Adrenal gland (tissue), 5 donors: ENCODE results near the gene SMIM14.

ENCODE experiments used
- CTCF ChIP-seq, 6 experiments: fragments of 450-650 bp in 4 of 6; fragments of 200-600 bp in 2 of 6; sonication (generic) in 1 of 6; IDR thresholded peaks; 1 replicate in 5 of 6; 2 replicates in 1 of 6; pipeline versions ENCODE4 v1.5.1 to v1.8.0; 2016 to 2021; ENCODE audit warnings: antibody characterized with exemption in 6 of 6, mild to moderate bottlenecking in 2 of 6, moderate library complexity in 1 of 6
- POLR2A ChIP-seq, 2 donors: fragments of 450-650 bp; IDR thresholded peaks; one replicate each; pipeline ENCODE4 v1.6.1; 2017; ENCODE audit warnings: antibody characterized with exemption in 2 of 2, mild to moderate bottlenecking in 2 of 2, moderate library complexity in 1 of 2
- donor health status: DM: no; HTN: no; CAD: no.

GRCh38 chr4:39637221-39637585, 1.5 kb downstream of the SMIM14 start:
- no peak for TF ChIP-seq CTCF (IDR thresholded peaks at IDR 0.05)
- TF ChIP-seq POLR2A (IDR thresholded peaks at IDR 0.05): no peak
